ENCODE measurements around the gene ZNF628.

ZNF628 gene

GRCh38 chr19:55494172-55494761 is 17.9 kb downstream of the ZNF628 start:
- ATAC-seq, result no peak

DNA sequence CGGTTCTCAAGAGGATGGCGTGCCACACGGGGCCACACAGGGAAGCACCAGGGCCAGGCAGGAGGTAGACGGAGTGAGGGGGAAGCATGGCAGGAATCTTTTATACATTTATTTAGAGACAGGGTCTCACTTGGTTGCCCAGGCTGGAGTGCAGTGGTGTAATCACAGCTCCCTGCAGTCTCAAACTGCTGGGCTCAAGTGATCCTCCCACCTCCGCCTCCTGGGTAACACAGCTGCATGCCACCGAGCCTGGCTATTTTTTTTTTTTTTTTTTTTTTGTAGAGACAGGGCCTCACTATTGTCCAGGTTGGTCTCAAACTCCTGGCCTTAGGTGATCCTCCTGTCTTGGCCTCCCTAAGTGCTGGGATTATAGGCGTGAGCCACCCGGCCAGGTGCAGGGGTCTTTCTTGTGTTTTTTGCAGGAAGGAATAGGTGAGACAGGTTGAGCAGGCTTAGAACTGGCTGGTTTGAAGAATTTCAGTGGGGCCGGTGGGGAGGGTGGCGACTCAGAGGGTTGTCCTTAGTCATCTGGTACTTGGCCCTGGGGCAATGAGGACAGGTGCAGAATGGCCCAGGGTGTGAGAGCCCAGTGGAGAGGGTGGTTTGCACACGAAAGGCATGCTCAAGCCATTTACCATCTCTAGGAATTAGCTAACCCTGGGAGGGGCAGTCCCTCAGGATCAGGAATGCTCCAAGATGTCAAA is 19.4 kb downstream of the ZNF628 start:
- no peak for ATAC-seq
- TF ChIP-seq BACH2 (CRISPR knock-in tag; IDR thresholded peaks at IDR 0.05; ENCODE audit: borderline replicate concordance) (no peak), PPARA (CRISPR knock-in tag; IDR thresholded peaks at IDR 0.05; ENCODE audit: borderline replicate concordance) (no peak), OSR1 (CRISPR knock-in tag; IDR thresholded peaks at IDR 0.05) (no peak), CSDC2 (CRISPR knock-in tag; IDR thresholded peaks at IDR 0.05) (no peak), ZFP3 (CRISPR knock-in tag; IDR thresholded peaks at IDR 0.05) (no peak), ZC3H10 (CRISPR knock-in tag; IDR thresholded peaks at IDR 0.05) (no peak), TOX (CRISPR knock-in tag; IDR thresholded peaks at IDR 0.05; ENCODE audit: borderline replicate concordance) (no peak), ARNTL (CRISPR knock-in tag; IDR thresholded peaks at IDR 0.05; ENCODE audit: borderline replicate concordance, low read depth) (no peak), ESRRG (CRISPR knock-in tag; IDR thresholded peaks at IDR 0.05) (no peak), SNAI2 (CRISPR knock-in tag; IDR thresholded peaks at IDR 0.05) (no peak), CSRNP3 (CRISPR knock-in tag; IDR thresholded peaks at IDR 0.05) (no peak), ZFP30 (CRISPR knock-in tag; IDR thresholded peaks at IDR 0.05) (no peak), ZNF70 (CRISPR knock-in tag; IDR thresholded peaks at IDR 0.05) (no peak), ZNF565 (CRISPR knock-in tag; conservative IDR thresholded peaks at IDR 0.05; ENCODE audit: low read depth) (no peak)
- TF ChIP-seq, protein P1, sequence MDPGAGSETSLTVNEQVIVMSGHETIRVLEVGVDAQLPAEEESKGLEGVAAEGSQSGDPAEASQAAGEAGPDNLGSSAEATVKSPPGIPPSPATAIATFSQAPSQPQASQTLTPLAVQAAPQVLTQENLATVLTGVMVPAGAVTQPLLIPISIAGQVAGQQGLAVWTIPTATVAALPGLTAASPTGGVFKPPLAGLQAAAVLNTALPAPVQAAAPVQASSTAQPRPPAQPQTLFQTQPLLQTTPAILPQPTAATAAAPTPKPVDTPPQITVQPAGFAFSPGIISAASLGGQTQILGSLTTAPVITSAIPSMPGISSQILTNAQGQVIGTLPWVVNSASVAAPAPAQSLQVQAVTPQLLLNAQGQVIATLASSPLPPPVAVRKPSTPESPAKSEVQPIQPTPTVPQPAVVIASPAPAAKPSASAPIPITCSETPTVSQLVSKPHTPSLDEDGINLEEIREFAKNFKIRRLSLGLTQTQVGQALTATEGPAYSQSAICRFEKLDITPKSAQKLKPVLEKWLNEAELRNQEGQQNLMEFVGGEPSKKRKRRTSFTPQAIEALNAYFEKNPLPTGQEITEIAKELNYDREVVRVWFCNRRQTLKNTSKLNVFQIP (CRISPR knock-in tag; IDR thresholded peaks at IDR 0.05; ENCODE audit: borderline replicate concordance, low read depth), result no peak
- TF ChIP-seq, protein P2, sequence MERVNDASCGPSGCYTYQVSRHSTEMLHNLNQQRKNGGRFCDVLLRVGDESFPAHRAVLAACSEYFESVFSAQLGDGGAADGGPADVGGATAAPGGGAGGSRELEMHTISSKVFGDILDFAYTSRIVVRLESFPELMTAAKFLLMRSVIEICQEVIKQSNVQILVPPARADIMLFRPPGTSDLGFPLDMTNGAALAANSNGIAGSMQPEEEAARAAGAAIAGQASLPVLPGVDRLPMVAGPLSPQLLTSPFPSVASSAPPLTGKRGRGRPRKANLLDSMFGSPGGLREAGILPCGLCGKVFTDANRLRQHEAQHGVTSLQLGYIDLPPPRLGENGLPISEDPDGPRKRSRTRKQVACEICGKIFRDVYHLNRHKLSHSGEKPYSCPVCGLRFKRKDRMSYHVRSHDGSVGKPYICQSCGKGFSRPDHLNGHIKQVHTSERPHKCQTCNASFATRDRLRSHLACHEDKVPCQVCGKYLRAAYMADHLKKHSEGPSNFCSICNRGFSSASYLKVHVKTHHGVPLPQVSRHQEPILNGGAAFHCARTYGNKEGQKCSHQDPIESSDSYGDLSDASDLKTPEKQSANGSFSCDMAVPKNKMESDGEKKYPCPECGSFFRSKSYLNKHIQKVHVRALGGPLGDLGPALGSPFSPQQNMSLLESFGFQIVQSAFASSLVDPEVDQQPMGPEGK (CRISPR knock-in tag; IDR thresholded peaks at IDR 0.05; ENCODE audit: borderline replicate concordance), result no peak
- TF ChIP-seq, protein P3, sequence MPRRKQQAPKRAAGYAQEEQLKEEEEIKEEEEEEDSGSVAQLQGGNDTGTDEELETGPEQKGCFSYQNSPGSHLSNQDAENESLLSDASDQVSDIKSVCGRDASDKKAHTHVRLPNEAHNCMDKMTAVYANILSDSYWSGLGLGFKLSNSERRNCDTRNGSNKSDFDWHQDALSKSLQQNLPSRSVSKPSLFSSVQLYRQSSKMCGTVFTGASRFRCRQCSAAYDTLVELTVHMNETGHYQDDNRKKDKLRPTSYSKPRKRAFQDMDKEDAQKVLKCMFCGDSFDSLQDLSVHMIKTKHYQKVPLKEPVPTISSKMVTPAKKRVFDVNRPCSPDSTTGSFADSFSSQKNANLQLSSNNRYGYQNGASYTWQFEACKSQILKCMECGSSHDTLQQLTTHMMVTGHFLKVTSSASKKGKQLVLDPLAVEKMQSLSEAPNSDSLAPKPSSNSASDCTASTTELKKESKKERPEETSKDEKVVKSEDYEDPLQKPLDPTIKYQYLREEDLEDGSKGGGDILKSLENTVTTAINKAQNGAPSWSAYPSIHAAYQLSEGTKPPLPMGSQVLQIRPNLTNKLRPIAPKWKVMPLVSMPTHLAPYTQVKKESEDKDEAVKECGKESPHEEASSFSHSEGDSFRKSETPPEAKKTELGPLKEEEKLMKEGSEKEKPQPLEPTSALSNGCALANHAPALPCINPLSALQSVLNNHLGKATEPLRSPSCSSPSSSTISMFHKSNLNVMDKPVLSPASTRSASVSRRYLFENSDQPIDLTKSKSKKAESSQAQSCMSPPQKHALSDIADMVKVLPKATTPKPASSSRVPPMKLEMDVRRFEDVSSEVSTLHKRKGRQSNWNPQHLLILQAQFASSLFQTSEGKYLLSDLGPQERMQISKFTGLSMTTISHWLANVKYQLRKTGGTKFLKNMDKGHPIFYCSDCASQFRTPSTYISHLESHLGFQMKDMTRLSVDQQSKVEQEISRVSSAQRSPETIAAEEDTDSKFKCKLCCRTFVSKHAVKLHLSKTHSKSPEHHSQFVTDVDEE (CRISPR knock-in tag; IDR thresholded peaks at IDR 0.05), result no peak

More at GRCh38 chr19:55494172-55494761, 17.9 kb downstream of the ZNF628 start:
- TF ChIP-seq CSRNP3 (CRISPR knock-in tag; IDR thresholded peaks at IDR 0.05) (no peak), ZFP30 (CRISPR knock-in tag; IDR thresholded peaks at IDR 0.05) (no peak), BACH2 (CRISPR knock-in tag; IDR thresholded peaks at IDR 0.05; ENCODE audit: borderline replicate concordance) (no peak), SNAI2 (CRISPR knock-in tag; IDR thresholded peaks at IDR 0.05) (no peak), ZNF565 (CRISPR knock-in tag; conservative IDR thresholded peaks at IDR 0.05; ENCODE audit: low read depth) (no peak), CSDC2 (CRISPR knock-in tag; IDR thresholded peaks at IDR 0.05) (no peak), ZNF70 (CRISPR knock-in tag; IDR thresholded peaks at IDR 0.05) (no peak), OSR1 (CRISPR knock-in tag; IDR thresholded peaks at IDR 0.05) (no peak), ZC3H10 (CRISPR knock-in tag; IDR thresholded peaks at IDR 0.05) (no peak), GLIS3 (CRISPR knock-in tag; IDR thresholded peaks at IDR 0.05) (no peak), ZNF8 (CRISPR knock-in tag; IDR thresholded peaks at IDR 0.05) (no peak), ARNTL (CRISPR knock-in tag; IDR thresholded peaks at IDR 0.05; ENCODE audit: borderline replicate concordance, low read depth) (no peak), CREB5 (CRISPR knock-in tag; IDR thresholded peaks at IDR 0.05; ENCODE audit: low read depth) (no peak)
- TF ChIP-seq, protein P1 (CRISPR knock-in tag; IDR thresholded peaks at IDR 0.05; ENCODE audit: borderline replicate concordance, low read depth), result no peak

Data from SK-N-SH treated with all-trans-retinoic acid at 6 μM for 48 hours (cell line).